Parathyroid adenoma (tissue), 2 donors: ENCODE data around the gene ANKRD22.

Source experiments
- H2AFZ ChIP-seq: fragments of 300-600 bp; sonication (generic); one replicate; pipeline ENCODE4 v1.7.0; 2017; ENCODE audit warnings: antibody characterized with exemption, mild to moderate bottlenecking
- H3K27ac ChIP-seq: fragments of 300-600 bp; sonication (generic); one replicate; pipeline ENCODE4 v1.7.0; 2017
- H3K27me3 ChIP-seq: fragments of 300-600 bp; sonication (generic); one replicate; pipeline ENCODE4 v1.7.0; 2017; ENCODE audit warnings: low read length; ENCODE audit not compliant: control insufficient read depth, insufficient read depth
- H3K36me3 ChIP-seq: fragments of 300-600 bp; sonication (generic); one replicate; pipeline ENCODE4 v1.7.0; 2017; ENCODE audit warnings: low read length; ENCODE audit not compliant: control insufficient read depth, insufficient read depth
- H3K4me1 ChIP-seq: fragments of 300-600 bp; sonication (generic); one replicate; pipeline ENCODE4 v1.7.0; 2017; ENCODE audit warnings: control low read depth
- H3K4me2 ChIP-seq: fragments of 300-600 bp; sonication (generic); one replicate; pipeline ENCODE4 v1.7.0; 2017; ENCODE audit warnings: low read length
- H3K4me3 ChIP-seq: fragments of 300-600 bp; sonication (generic); one replicate; pipeline ENCODE4 v1.7.0; 2017; ENCODE audit warnings: low read depth, low read length
- H3K79me2 ChIP-seq: fragments of 300-600 bp; sonication (generic); one replicate; pipeline ENCODE4 v1.7.0; 2017; ENCODE audit warnings: control low read depth
- H3K9ac ChIP-seq: fragments of 300-600 bp; sonication (generic); one replicate; pipeline ENCODE4 v1.7.0; 2017; ENCODE audit warnings: mild to moderate bottlenecking
- H3K9me3 ChIP-seq: fragments of 300-600 bp; sonication (generic); one replicate; pipeline ENCODE4 v1.7.0; 2017; ENCODE audit warnings: low read length; ENCODE audit not compliant: control insufficient read depth
- CTCF ChIP-seq: fragments of 300-600 bp; sonication (generic); IDR thresholded peaks from one replicate; pipeline ENCODE4 v1.7.0; 2017; ENCODE audit warnings: antibody characterized with exemption, mild to moderate bottlenecking
- donor health status: primary hyperparathyroidism.

The ANKRD22 gene

GRCh38 chr10:88787463-88787862 lies 64.2 kb downstream of the ANKRD22 start:
- no peaks in the 10 kb centered on the region for H3K36me3 ChIP-seq
- no peak for TF ChIP-seq CTCF

GRCh38 chr10:88786032-88786770 lies 65.4 kb downstream of the ANKRD22 start:
- no peaks in the 10 kb centered on the region for H3K4me1 ChIP-seq
- no peaks in the 10 kb centered on the region for H3K9me3 ChIP-seq
- H3K4me3 ChIP-seq = no peak overlapping the region
- no peaks in the 10 kb centered on the region for H3K36me3 ChIP-seq
- no peak for TF ChIP-seq CTCF
- H3K27me3 ChIP-seq = no peaks in the 10 kb centered on the region
- H3K27ac ChIP-seq = no peak overlapping the region
- no peaks in the 10 kb centered on the region for H3K79me2 ChIP-seq
- no peak overlapping the region for H2AFZ ChIP-seq
- H3K9ac ChIP-seq = no peak overlapping the region
- no peak overlapping the region for H3K4me2 ChIP-seq

More at GRCh38 chr10:88787463-88787862, 64.2 kb downstream of the ANKRD22 start:
- no peak overlapping the region for H2AFZ ChIP-seq
- H3K4me3 ChIP-seq = no peak overlapping the region
- no peaks in the 10 kb centered on the region for H3K4me1 ChIP-seq
- no peak overlapping the region for H3K9ac ChIP-seq
- no peaks in the 10 kb centered on the region for H3K79me2 ChIP-seq
- H3K27ac ChIP-seq = no peak overlapping the region
- no peaks in the 10 kb centered on the region for H3K9me3 ChIP-seq
- H3K4me2 ChIP-seq = no peak overlapping the region
- H3K27me3 ChIP-seq = no peaks in the 10 kb centered on the region

GRCh38 chr10:88783724-88784123 lies 67.9 kb downstream of the ANKRD22 start:
- H3K9me3 ChIP-seq = no peaks in the 10 kb centered on the region
- H3K9ac ChIP-seq = no peak overlapping the region
- H3K27ac ChIP-seq = no peak overlapping the region
- no peak overlapping the region for H2AFZ ChIP-seq
- H3K4me2 ChIP-seq = no peak overlapping the region
- H3K27me3 ChIP-seq = no peaks in the 10 kb centered on the region
- H3K79me2 ChIP-seq = no peaks in the 10 kb centered on the region
- H3K36me3 ChIP-seq = no peaks in the 10 kb centered on the region
- H3K4me1 ChIP-seq = no peaks in the 10 kb centered on the region
- H3K4me3 ChIP-seq = no peak overlapping the region
- no peak for TF ChIP-seq CTCF

GRCh38 chr10:88782222-88782621 lies 69.4 kb downstream of the ANKRD22 start:
- Histone ChIP-seq H3K27me3 (no peaks in the 10 kb centered on the region), H3K4me3 (no peak overlapping the region), H3K4me2 (no peak overlapping the region), H2AFZ (no peak overlapping the region), H3K79me2 (no peaks in the 10 kb centered on the region), H3K9me3 (no peaks in the 10 kb centered on the region), H3K4me1 (no peaks in the 10 kb centered on the region), H3K27ac (no peak overlapping the region), H3K36me3 (no peaks in the 10 kb centered on the region), H3K9ac (no peak overlapping the region)
- TF ChIP-seq CTCF = no peak

- no peaks in the 10 kb centered on the region for H3K27me3 ChIP-seq
- no peaks in the 10 kb centered on the region for H3K4me1 ChIP-seq
- H3K36me3 ChIP-seq = no peaks in the 10 kb centered on the region
Observed at GRCh38 chr10:88781206-88781605, 70.4 kb downstream of the ANKRD22 start.

More at GRCh38 chr10:88781206-88781605, 70.4 kb downstream of the ANKRD22 start:
- Histone ChIP-seq H3K4me3 (no peak overlapping the region), H2AFZ (no peak overlapping the region), H3K4me2 (no peak overlapping the region), H3K79me2 (no peaks in the 10 kb centered on the region), H3K9ac (no peak overlapping the region), H3K27ac (no peak overlapping the region), H3K9me3 (no peaks in the 10 kb centered on the region)
- no peak for TF ChIP-seq CTCF
